OCI-LY7 (cell line): ENCODE measurements around the gene CAMK1. TPM values are rescaled to one million over a fixed set of nuclear protein-coding genes. Genes with fewer than 3 reads are reported as not detected.

Source experiments
- BruUV-seq: library from RNA; stranded (reverse); fragments of 400-500 nt; replicated peaks from 2 replicates; lab custom pipeline; 2021; lab: Mats Ljungman, UMichigan
- CTCF ChIA-PET: fragments of 300-600 bp; sonication (Branson Sonifier 250); formaldehyde crosslinking; loops from one replicate; lab custom pipeline; 2022; ENCODE audit warnings: antibody characterized with exemption; ENCODE audit not compliant: unreplicated experiment; lab: Charles Lee
- POLR2A ChIA-PET: fragments of 300-600 bp; sonication (Branson Sonifier 250); formaldehyde crosslinking; loops from one replicate; lab custom pipeline; 2022; ENCODE audit warnings: antibody characterized with exemption; lab: Charles Lee
- DNase-seq: peaks from one replicate; pipeline ENCODE4 v3.0.0-alpha.2; 2015; ENCODE audit warnings: low spot score
- H2AFZ ChIP-seq: fragments of 200-600 bp; sonication (generic), shearing (Covaris generic); 2 replicates; pipeline ENCODE4 v1.6.1; 2014; ENCODE audit warnings: mild to moderate bottlenecking, antibody characterized with exemption, low read length, moderate library complexity
- H3K27ac ChIP-seq: fragments of 200-600 bp; sonication (generic); 2 replicates; pipeline ENCODE4 v1.5.1; 2014; ENCODE audit warnings: mixed run types, low read depth, mild to moderate bottlenecking, moderate library complexity, low read length, inconsistent platforms; ENCODE audit not compliant: poor library complexity, severe bottlenecking
- H3K36me3 ChIP-seq: fragments of 200-600 bp; sonication (generic); 2 replicates; pipeline ENCODE4 v1.6.1; 2014; ENCODE audit warnings: mild to moderate bottlenecking, antibody characterized with exemption, low read length, moderate library complexity, mixed read lengths; ENCODE audit not compliant: insufficient read depth
- H3K4me1 ChIP-seq: fragments of 200-600 bp; sonication (generic); 2 replicates; pipeline ENCODE4 v1.5.1; 2014; ENCODE audit warnings: mild to moderate bottlenecking, low read length; ENCODE audit not compliant: insufficient read depth, poor library complexity, severe bottlenecking
- H3K4me2 ChIP-seq: fragments of 200-600 bp; sonication (generic); 2 replicates; pipeline ENCODE4 v1.6.1; 2014; ENCODE audit warnings: mild to moderate bottlenecking, low read length
- H3K4me3 ChIP-seq: fragments of 200-600 bp; sonication (generic); 2 replicates; pipeline ENCODE4 v1.5.1; 2014; ENCODE audit warnings: mild to moderate bottlenecking, low read depth, low read length; ENCODE audit not compliant: poor library complexity, severe bottlenecking
- H3K79me2 ChIP-seq: fragments of 200-600 bp; sonication (generic); 2 replicates; pipeline ENCODE4 v1.6.1; 2016; ENCODE audit warnings: low read depth, mild to moderate bottlenecking, low read length, moderate library complexity, mixed read lengths; ENCODE audit not compliant: insufficient read depth
- H3K9me2 ChIP-seq: fragments of 200-600 bp; sonication (generic); 2 replicates; pipeline ENCODE4 v1.6.1; 2016; ENCODE audit warnings: mild to moderate bottlenecking, low read length, mixed read lengths; ENCODE audit not compliant: insufficient read depth
- H3K9me3 ChIP-seq: fragments of 200-600 bp; sonication (generic); 2 replicates; pipeline ENCODE4 v1.6.1; 2014; ENCODE audit warnings: mild to moderate bottlenecking, mixed run types, low read length, mixed read lengths
- H4K20me1 ChIP-seq: fragments of 200-600 bp; sonication (generic); 2 replicates; pipeline ENCODE4 v1.6.1; 2014; ENCODE audit warnings: mild to moderate bottlenecking, antibody characterized with exemption, low read length, moderate library complexity, mixed read lengths; ENCODE audit not compliant: insufficient read depth
- CTCF ChIP-seq: fragments of 200-600 bp; sonication (generic); conservative IDR thresholded peaks from 2 replicates; pipeline ENCODE4 v1.5.1; 2014; ENCODE audit warnings: mild to moderate bottlenecking, antibody characterized with exemption, low read length, moderate library complexity, mixed read lengths
- EZH2phosphoT487 ChIP-seq: fragments of 200-600 bp; sonication (generic); IDR thresholded peaks from 2 replicates; pipeline ENCODE4 v1.6.1; 2018; ENCODE audit warnings: low read depth, borderline replicate concordance, mild to moderate bottlenecking, mixed run types, antibody characterized with exemption, low read length, moderate library complexity, mixed read lengths
- intact Hi-C: fragments of 100-400 bp; cut with micrococcal nuclease; formaldehyde crosslinking; loops from one replicate; pipeline ENCODE4 v1.10.0; 2022; ENCODE audit not compliant: unreplicated experiment
- total RNA-seq, 2 experiments: library from RNA; depleted of rRNA in 1 of 2; stranded (reverse); fragments of >200 nt in 1 of 2; shearing (Covaris generic) in 1 of 2; gene quantifications; 2 replicates each; pipeline ENCODE4 v1.2.3, GENCODE V29; 2014 to 2022

CAMK1 gene
- total RNA-seq, 2 experiments from 2014 or later: not detected

GRCh38 chr3:9809239-9809614 lies 39.5 kb upstream of the CAMK1 start:
- ChIA-PET POLR2A (interaction anchor here (0.6 to 0.7 kb wide), 2 partner anchors 22 to 82 kb away, joined by 3 read pairs; no protein-coding TSS in a partner anchor), CTCF (interaction anchor here (0.6 kb wide), 1 partner anchor 19 kb away, joined by 3 read pairs; no protein-coding TSS in a partner anchor)
- Histone ChIP-seq H3K27ac (peak overlapping the region; percentile 52), H3K4me1 (peaks cover 21% of the 10 kb centered on the region), H3K9me2 (no peaks in the 10 kb centered on the region), H4K20me1 (no peaks in the 10 kb centered on the region), H2AFZ (peak overlapping the region; percentile 6; the same call in 1 of the 2 replicates), H3K4me2 (peak overlapping the region; percentile 76), H3K36me3 (peaks cover 78% of the 10 kb centered on the region), H3K9me3 (no peaks in the 10 kb centered on the region), H3K4me3 (peak overlapping the region; percentile 52), H3K79me2 (no peaks in the 10 kb centered on the region)
- DNase-seq: no peak
- intact Hi-C loops: no loop called here
- TF ChIP-seq EZH2phosphoT487 (no peak), CTCF (no peak)
- BruUV-seq: no TSS peak

- no peak overlapping the region for H3K4me3 ChIP-seq
- no TSS peak for BruUV-seq
- intact Hi-C loops: no loop called here
- peak; percentile 75 for TF ChIP-seq CTCF
- TF ChIP-seq EZH2phosphoT487: no peak
- peak; percentile 78 for DNase-seq
- H3K4me2 ChIP-seq: no peak overlapping the region; the same call in 1 of the 2 replicates
- POLR2A ChIA-PET: interaction anchor here (0.6 to 1.8 kb wide), 4 partner anchors 9 to 41 kb away, joined by 3 to 5 read pairs (median 4); partner anchors contain the start of genes ARPC4 and TADA3
- CTCF ChIA-PET: interaction anchor here (0.6 kb wide), 1 partner anchor 35 kb away, joined by 3 read pairs; the partner anchor contains the start of gene RPUSD3
- H4K20me1 ChIP-seq: no peaks in the 10 kb centered on the region
- H3K79me2 ChIP-seq: no peaks in the 10 kb centered on the region
- H3K9me2 ChIP-seq: no peaks in the 10 kb centered on the region
- peak overlapping the region; percentile 52 for H3K27ac ChIP-seq
- H3K9me3 ChIP-seq: no peaks in the 10 kb centered on the region
- peaks cover 81% of the 10 kb centered on the region for H3K36me3 ChIP-seq
- H2AFZ ChIP-seq: no peak overlapping the region
- peaks cover 21% of the 10 kb centered on the region for H3K4me1 ChIP-seq
These were observed 38.7 kb upstream of the CAMK1 start for GRCh38 chr3:9808345-9809037.

GRCh38 chr3:9807981-9808344 lies 38.2 kb upstream of the CAMK1 start:
- H3K36me3 ChIP-seq: peaks cover 81% of the 10 kb centered on the region
- BruUV-seq: no TSS peak
- intact Hi-C loops: no loop called here
- POLR2A ChIA-PET: interaction anchor here (0.6 to 1.8 kb wide), 4 partner anchors 9 to 32 kb away, joined by 3 to 5 read pairs (median 4); partner anchors contain the start of genes ARPC4 and TADA3
- no peak overlapping the region for H3K27ac ChIP-seq
- peaks cover 21% of the 10 kb centered on the region for H3K4me1 ChIP-seq
- no peak overlapping the region for H3K4me3 ChIP-seq
- no peaks in the 10 kb centered on the region for H3K79me2 ChIP-seq
- H3K9me3 ChIP-seq: no peaks in the 10 kb centered on the region
- no peak for DNase-seq
- H4K20me1 ChIP-seq: no peaks in the 10 kb centered on the region
- no peaks in the 10 kb centered on the region for H3K9me2 ChIP-seq
- H3K4me2 ChIP-seq: no peak overlapping the region
- H2AFZ ChIP-seq: no peak overlapping the region
- CTCF ChIA-PET: interaction anchor here (0.6 kb wide), 1 partner anchor 36 kb away, joined by 3 read pairs; the partner anchor contains the start of gene RPUSD3
- no peak for TF ChIP-seq CTCF
- TF ChIP-seq EZH2phosphoT487: no peak
